OCI-LY3 (cell line): Measurements from ENCODE around the gene AKAP3.

Experiments used
- H2AFZ ChIP-seq: fragments of 200-600, 300-600 bp; shearing (Covaris generic); 2 replicates; pipeline ENCODE4 v1.6.0; 2014; ENCODE audit warnings: antibody characterized with exemption, low read depth, low read length
- H3K27ac ChIP-seq: fragments of 200-600, 300-600 bp; sonication (generic); 2 replicates; pipeline ENCODE4 v1.5.1; 2014; ENCODE audit warnings: mild to moderate bottlenecking, low read length, moderate library complexity, mixed read lengths
- H3K27me3 ChIP-seq: fragments of 200-600, 300-600 bp; sonication (generic); 2 replicates; pipeline ENCODE4 v1.6.1; 2014; ENCODE audit warnings: low read depth, low read length, mixed read lengths
- H3K36me3 ChIP-seq: fragments of 200-600, 300-600 bp; sonication (generic); replicated peaks from 2 replicates; pipeline ENCODE3; 2014; ENCODE audit warnings: low read depth, low read length, mixed read lengths
- H3K4me1 ChIP-seq: fragments of 300-600, 200-600 bp; sonication (generic); 2 replicates; pipeline ENCODE4 v1.6.1; 2014; ENCODE audit warnings: low read length, mixed read lengths
- H3K4me2 ChIP-seq: fragments of 200-600, 300-600 bp; sonication (generic); 2 replicates; pipeline ENCODE4 v1.6.1; 2014; ENCODE audit warnings: low read length, mixed read lengths
- H3K4me3 ChIP-seq: fragments of 300-600, 200-600 bp; sonication (generic); 2 replicates; pipeline ENCODE4 v1.5.1; 2014; ENCODE audit warnings: antibody characterized with exemption, mild to moderate bottlenecking, low read length, moderate library complexity
- H3K79me2 ChIP-seq: fragments of 300-600, 200-600 bp; shearing (Covaris generic); 2 replicates; pipeline ENCODE4 v1.6.1; 2014; ENCODE audit warnings: mild to moderate bottlenecking, low read length, mixed read lengths
- H3K9ac ChIP-seq: fragments of 300-600, 200-600 bp; shearing (Covaris generic); 2 replicates; pipeline ENCODE4 v1.6.0; 2014; ENCODE audit warnings: mild to moderate bottlenecking, low read length, moderate library complexity
- H3K9me3 ChIP-seq: fragments of 200-600, 300-600 bp; shearing (Covaris generic); 2 replicates; pipeline ENCODE4 v1.6.1; 2014; ENCODE audit warnings: low read length, mixed read lengths; ENCODE audit not compliant: insufficient read depth
- H4K20me1 ChIP-seq: fragments of 200-600, 300-600 bp; sonication (generic); 2 replicates; pipeline ENCODE4 v1.6.1; 2016; ENCODE audit warnings: low read length, mixed read lengths; ENCODE audit not compliant: insufficient read depth
- CTCF ChIP-seq: fragments of 200-600, 300-600 bp; sonication (generic); IDR thresholded peaks from 2 replicates; pipeline ENCODE4 v1.5.1; 2014; ENCODE audit warnings: antibody characterized with exemption, low read length, low read depth
- EZH2phosphoT487 ChIP-seq: fragments of 200-600 bp; shearing (Covaris generic); IDR thresholded peaks from 2 replicates; pipeline ENCODE4 v1.6.1; 2018; ENCODE audit warnings: antibody characterized with exemption, mixed run types, low read depth

AKAP3 gene

DNA sequence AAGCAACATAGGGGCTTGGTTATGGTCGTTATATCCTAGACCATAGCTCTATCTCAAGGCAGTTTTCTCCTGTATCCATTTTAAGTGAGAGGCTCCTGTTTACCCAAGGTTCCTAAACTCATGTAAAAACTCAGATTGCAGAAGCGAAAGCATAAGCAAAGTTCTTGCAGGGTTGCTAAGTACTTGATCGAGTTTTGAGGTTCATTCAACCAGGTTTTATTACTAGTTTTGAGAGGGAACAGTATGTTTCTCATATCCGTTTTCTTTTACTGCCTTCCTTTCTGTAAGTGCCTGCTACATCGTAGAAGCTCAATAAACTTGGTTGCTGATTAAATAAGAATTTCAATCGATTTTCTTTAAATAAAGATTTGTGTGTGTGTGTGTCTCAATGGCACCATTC is 5.1 kb downstream of the AKAP3 start:
- peak overlapping the region; percentile 84 for H3K27ac ChIP-seq
- H3K4me3 ChIP-seq = peak overlapping the region; percentile 53
- H3K79me2 ChIP-seq = peaks cover 9% of the 10 kb centered on the region; the same call in 1 of the 2 replicates
- peak overlapping the region; percentile 78 for H3K4me2 ChIP-seq
- H4K20me1 ChIP-seq = no peaks in the 10 kb centered on the region
- TF ChIP-seq EZH2phosphoT487 = no peak
- no peak for TF ChIP-seq CTCF
- no peaks in the 10 kb centered on the region for H3K9me3 ChIP-seq
- no peaks in the 10 kb centered on the region for H3K36me3 ChIP-seq
- peaks cover 45% of the 10 kb centered on the region for H3K4me1 ChIP-seq
- no peaks in the 10 kb centered on the region for H3K27me3 ChIP-seq
- peak overlapping the region; percentile 44 for H3K9ac ChIP-seq
- H2AFZ ChIP-seq = peak overlapping the region; percentile 22; the same call in 1 of the 2 replicates

DNA sequence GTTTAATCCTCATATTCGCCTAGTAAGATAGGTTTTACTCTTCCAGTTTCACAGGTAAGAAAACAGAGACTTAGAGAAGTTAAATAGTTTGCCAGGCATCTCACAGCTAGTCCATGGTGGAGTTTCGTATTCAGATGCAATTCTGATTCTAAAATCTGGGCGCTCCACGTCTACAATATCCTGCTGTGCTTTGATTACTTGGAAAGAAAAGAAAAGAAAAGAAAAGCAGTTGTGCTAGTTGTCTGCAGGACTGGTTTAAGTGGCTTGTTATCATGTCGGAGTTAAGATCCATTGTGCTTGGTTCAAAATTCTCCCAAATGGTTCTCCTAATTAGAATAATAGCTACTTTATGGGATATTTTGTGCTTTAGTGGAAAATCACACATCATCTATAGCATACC is 18.6 kb downstream of the AKAP3 start:
- no peaks in the 10 kb centered on the region for H3K36me3 ChIP-seq
- no peak overlapping the region for H3K9ac ChIP-seq

DNA sequence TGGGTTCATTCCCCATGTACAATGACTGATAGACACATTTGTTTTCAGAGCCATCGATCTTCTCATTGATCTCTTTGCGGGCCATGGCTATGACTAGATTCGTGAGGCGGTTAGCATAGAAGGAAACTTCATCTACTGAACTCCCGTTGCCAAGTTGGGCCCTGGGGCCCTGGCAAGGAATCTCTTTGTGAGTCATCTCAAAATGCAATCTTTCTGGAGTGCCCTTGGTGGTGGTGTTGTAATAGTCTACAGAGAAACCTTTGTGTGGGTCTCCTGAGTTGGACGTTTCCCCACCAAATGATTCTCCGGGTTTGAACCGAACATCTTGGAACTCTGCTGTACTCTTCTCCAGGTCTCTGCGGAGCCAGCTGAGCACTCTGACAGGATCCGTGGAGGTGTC is 20.4 kb downstream of the AKAP3 start:
- TF ChIP-seq EZH2phosphoT487 = no peak
- no peak for TF ChIP-seq CTCF
- Histone ChIP-seq H3K4me3 (no peak overlapping the region), H3K4me2 (no peak overlapping the region), H2AFZ (no peak overlapping the region), H4K20me1 (no peaks in the 10 kb centered on the region), H3K36me3 (no peaks in the 10 kb centered on the region), H3K27ac (no peak overlapping the region), H3K9ac (no peak overlapping the region), H3K79me2 (no peaks in the 10 kb centered on the region), H3K27me3 (peaks cover 34% of the 10 kb centered on the region), H3K9me3 (no peaks in the 10 kb centered on the region), H3K4me1 (no peaks in the 10 kb centered on the region)

More for the DNA sequence above, 18.6 kb downstream of the AKAP3 start:
- no peak overlapping the region for H3K4me3 ChIP-seq
- H3K27ac ChIP-seq = no peak overlapping the region
- no peaks in the 10 kb centered on the region for H3K79me2 ChIP-seq
- H3K27me3 ChIP-seq = peaks cover 29% of the 10 kb centered on the region
- TF ChIP-seq CTCF (no peak), EZH2phosphoT487 (no peak)
- no peaks in the 10 kb centered on the region for H4K20me1 ChIP-seq
- H2AFZ ChIP-seq = no peak overlapping the region
- no peaks in the 10 kb centered on the region for H3K4me1 ChIP-seq
- no peaks in the 10 kb centered on the region for H3K9me3 ChIP-seq
- no peak overlapping the region for H3K4me2 ChIP-seq

DNA sequence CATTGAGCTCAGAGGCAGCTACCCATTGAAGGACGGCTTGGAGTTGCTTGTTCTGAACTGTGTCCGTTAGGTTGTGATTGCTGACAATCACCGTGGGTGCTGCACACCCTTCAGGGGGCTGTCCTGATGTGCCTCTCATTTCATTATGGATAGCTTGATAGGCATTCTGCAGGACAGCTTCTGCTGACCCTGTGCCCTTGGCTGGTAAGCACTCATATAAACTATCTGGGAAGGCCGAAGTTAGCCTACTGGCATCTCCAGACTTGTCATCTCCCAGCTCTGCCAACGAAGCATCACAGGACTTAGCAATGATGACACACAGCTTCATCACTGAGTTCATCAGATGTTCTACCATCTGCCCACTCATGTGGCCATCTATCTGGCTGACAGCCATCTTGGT is 22.3 kb downstream of the AKAP3 start:
- no peak overlapping the region for H3K4me2 ChIP-seq
- H4K20me1 ChIP-seq = no peaks in the 10 kb centered on the region
- no peaks in the 10 kb centered on the region for H3K79me2 ChIP-seq
- H3K27me3 ChIP-seq = peaks cover 29% of the 10 kb centered on the region
- no peak overlapping the region for H3K9ac ChIP-seq
- no peak overlapping the region for H3K27ac ChIP-seq
- H3K9me3 ChIP-seq = no peaks in the 10 kb centered on the region
- no peak for TF ChIP-seq CTCF
- TF ChIP-seq EZH2phosphoT487 = no peak
- H2AFZ ChIP-seq = no peak overlapping the region
- no peak overlapping the region for H3K4me3 ChIP-seq
- no peaks in the 10 kb centered on the region for H3K36me3 ChIP-seq
- no peaks in the 10 kb centered on the region for H3K4me1 ChIP-seq
